Adrenal gland (tissue), 12 donors: ENCODE results near the gene KIT. TPM values are rescaled to one million over a fixed set of nuclear protein-coding genes. Genes with fewer than 3 reads are reported as not detected.

ENCODE experiments used
- DNase-seq, 7 donors: peaks; one replicate each; pipeline ENCODE4 v3.0.0-alpha.2; 2019 to 2020
- H3K27ac ChIP-seq, 5 donors: fragments of 200-600 bp; sonication (generic) in 4 of 5; 1 replicate in 3 of 5; 2 replicates in 2 of 5; pipeline versions ENCODE4 v1.5.1 to v1.8.0; 2016 to 2020; ENCODE audit warnings: mild to moderate bottlenecking in 1 of 5
- H3K27me3 ChIP-seq: fragments of 200-600 bp; 2 replicates; pipeline ENCODE4 v1.8.0; 2021
- H3K36me3 ChIP-seq, 2 donors: fragments of 200-600 bp; replicated peaks in 1 of 2; 1 replicate in 1 of 2; 2 replicates in 1 of 2; pipeline versions ENCODE4 v1.5.1 to v1.8.0; 2018 to 2022
- H3K4me1 ChIP-seq, 2 donors: fragments of 200-600 bp; replicated peaks in 1 of 2; 1 replicate in 1 of 2; 2 replicates in 1 of 2; pipeline versions ENCODE4 v1.5.1 to v1.8.0; 2018 to 2021
- H3K4me3 ChIP-seq, 4 donors: fragments of 200-600 bp; sonication (generic) in 3 of 4; one replicate each; pipeline ENCODE4 v1.5.1; 2016 to 2018
- H3K9me3 ChIP-seq, 3 donors: fragments of 200-600 bp; sonication (generic) in 1 of 3; replicated peaks in 1 of 3; 1 replicate in 2 of 3; 2 replicates in 1 of 3; pipeline versions ENCODE4 v1.5.1 to v1.8.0; 2016 to 2021
- POLR2A ChIP-seq, 2 donors: fragments of 450-650 bp; IDR thresholded peaks; one replicate each; pipeline ENCODE4 v1.6.1; 2017; ENCODE audit warnings: antibody characterized with exemption in 2 of 2, mild to moderate bottlenecking in 2 of 2, moderate library complexity in 1 of 2
- WGBS, 4 donors: extraction: QIAGEN DNeasy Blood & Tissue Kit in 2 of 4; methylation state at CpG; one replicate each; pipeline versions ENCODE4 v1.1.5 to v1.1.7; 2013 to 2017; 5-methylcytosine and 5-hydroxymethylcytosine counted together
- intact Hi-C, 2 donors: fragments of 100-400 bp; cut with DNase I; formaldehyde crosslinking; loops; one replicate each; pipeline versions ENCODE4 v1.14.1 to v1.15.0; 2022 to 2023
- polyA plus RNA-seq, 3 donors: library from polyadenylated mRNA; stranded (reverse); fragments of 200-250 nt in 2 of 3; fragments of 350-450 nt in 1 of 3; fragmentation: Illumina TruSeq in 1 of 3; extraction: RNeasy Lipid Tissue Mini Kit (QIAGEN cat#74804) in 1 of 3; gene quantifications; one replicate each; pipeline ENCODE4 v1.2.3, GENCODE V29; 2013 to 2014
- total RNA-seq, 9 donors: library from RNA; depleted of rRNA in 4 of 9; stranded (reverse); fragments of >200 nt in 4 of 9; fragments of 120-200 nt in 1 of 9; fragmentation: NEBNext Ultra II Directional in 1 of 9; extraction: Animal tissue kit (Norgen Biotek cat#: 25700) in 1 of 9; gene quantifications; one replicate each; pipeline versions ENCODE4 v1.1.0 to v1.2.4, GENCODE V29; 2013 to 2023
- TF ChIP-seq, protein P1 (sequence below), 6 experiments: fragments of 450-650 bp in 4 of 6; fragments of 200-600 bp in 2 of 6; sonication (generic) in 1 of 6; IDR thresholded peaks; 1 replicate in 5 of 6; 2 replicates in 1 of 6; pipeline versions ENCODE4 v1.5.1 to v1.8.0; 2016 to 2021; ENCODE audit warnings: antibody characterized with exemption in 6 of 6, mild to moderate bottlenecking in 2 of 6, moderate library complexity in 1 of 6
- donor health status: healthy with polysubstance abuse.
- donor health status: Bipolar disorder and iron deficiency.
- donor health status: DM: yes; HTN: yes; CAD: no.
- donor health status: DM: no; HTN: no; CAD: no.
- donor health status: DM: no; HTN: no; CAD: no.
- donor health status: DM: yes; HTN: yes; CAD: no.

KIT gene
- total and polyA plus RNA-seq, 12 donors: 0.40 to 5.3 (median 1.8) TPM

DNA sequence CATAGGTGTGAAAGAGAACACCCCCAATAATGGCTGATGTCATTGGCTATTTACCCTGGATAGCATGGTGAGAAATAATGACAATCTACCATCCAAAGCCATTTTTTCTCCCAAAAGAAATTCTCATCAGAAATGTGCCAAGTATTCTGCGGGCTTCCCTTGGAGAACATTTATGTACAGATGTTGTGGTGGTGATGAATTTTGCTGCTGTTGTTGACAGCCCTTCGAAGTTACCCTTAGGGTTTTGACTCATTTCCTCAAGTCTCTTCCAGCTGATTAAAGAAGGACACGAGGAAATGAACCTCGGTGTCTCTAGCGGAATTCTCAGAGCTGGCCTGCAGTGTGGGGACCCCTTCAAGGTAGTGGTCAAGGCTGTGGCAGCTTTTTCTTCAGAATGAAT is 3.4 kb downstream of the KIT start:
- intact Hi-C loops: no loop called here
- peaks cover 4% of the 10 kb centered on the region for H3K27me3 ChIP-seq
- no peak overlapping the region for H3K4me3 ChIP-seq
- TF ChIP-seq, protein P1, sequence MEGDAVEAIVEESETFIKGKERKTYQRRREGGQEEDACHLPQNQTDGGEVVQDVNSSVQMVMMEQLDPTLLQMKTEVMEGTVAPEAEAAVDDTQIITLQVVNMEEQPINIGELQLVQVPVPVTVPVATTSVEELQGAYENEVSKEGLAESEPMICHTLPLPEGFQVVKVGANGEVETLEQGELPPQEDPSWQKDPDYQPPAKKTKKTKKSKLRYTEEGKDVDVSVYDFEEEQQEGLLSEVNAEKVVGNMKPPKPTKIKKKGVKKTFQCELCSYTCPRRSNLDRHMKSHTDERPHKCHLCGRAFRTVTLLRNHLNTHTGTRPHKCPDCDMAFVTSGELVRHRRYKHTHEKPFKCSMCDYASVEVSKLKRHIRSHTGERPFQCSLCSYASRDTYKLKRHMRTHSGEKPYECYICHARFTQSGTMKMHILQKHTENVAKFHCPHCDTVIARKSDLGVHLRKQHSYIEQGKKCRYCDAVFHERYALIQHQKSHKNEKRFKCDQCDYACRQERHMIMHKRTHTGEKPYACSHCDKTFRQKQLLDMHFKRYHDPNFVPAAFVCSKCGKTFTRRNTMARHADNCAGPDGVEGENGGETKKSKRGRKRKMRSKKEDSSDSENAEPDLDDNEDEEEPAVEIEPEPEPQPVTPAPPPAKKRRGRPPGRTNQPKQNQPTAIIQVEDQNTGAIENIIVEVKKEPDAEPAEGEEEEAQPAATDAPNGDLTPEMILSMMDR (IDR thresholded peaks at IDR 0.05): no peak
- no peak for TF ChIP-seq POLR2A (IDR thresholded peaks at IDR 0.05)
- no peak overlapping the region for H3K27ac ChIP-seq
- no peaks in the 10 kb centered on the region for H3K9me3 ChIP-seq
- WGBS, 4 donors: 57 to 67% (median 61%) methylated on average over 4 to 5 of the region's 5 CpGs
- no peak for DNase-seq
- H3K36me3 ChIP-seq: no peaks in the 10 kb centered on the region
- peaks cover 10 to 29% of the 10 kb centered on the region in 2 donors for H3K4me1 ChIP-seq

GRCh38 chr4:54661686-54662085 is 3.9 kb downstream of the KIT start:
- TF ChIP-seq POLR2A (IDR thresholded peaks at IDR 0.05): no peak
- TF ChIP-seq, protein P1 (IDR thresholded peaks at IDR 0.05): no peak
- Histone ChIP-seq H3K27ac (no peak overlapping the region), H3K27me3 (peaks cover 4% of the 10 kb centered on the region), H3K36me3 (no peaks in the 10 kb centered on the region), H3K9me3 (no peaks in the 10 kb centered on the region), H3K4me1 (peaks cover 10 to 29% of the 10 kb centered on the region in 2 donors), H3K4me3 (no peak overlapping the region)
- DNase-seq: no peak
- 65 to 76% (median 72%) methylated on average over 4 of the region's 4 CpGs for WGBS, 4 donors
- intact Hi-C loops: no loop called here

DNA sequence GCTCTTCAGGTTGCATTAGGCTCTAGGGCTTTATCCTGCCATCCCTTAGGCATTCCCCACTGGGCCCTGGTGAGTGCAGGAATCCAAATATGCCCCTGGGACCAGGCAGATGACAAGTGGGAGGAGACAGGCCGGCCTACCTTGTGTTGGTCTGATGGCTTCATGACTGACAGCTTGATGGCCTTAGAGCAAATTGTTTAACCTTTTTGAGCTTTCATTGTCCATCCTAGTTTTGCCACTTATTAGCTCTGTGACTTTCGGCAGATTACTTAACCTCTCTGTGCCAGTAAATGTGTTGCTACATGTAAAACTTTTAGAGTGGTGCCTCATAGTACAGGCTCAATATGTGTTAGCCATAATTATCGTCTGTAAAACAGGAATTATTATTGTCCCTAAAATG is 4.4 kb downstream of the KIT start:
- no peak overlapping the region for H3K4me3 ChIP-seq
- no peak for DNase-seq
- no peak for TF ChIP-seq POLR2A (IDR thresholded peaks at IDR 0.05)
- TF ChIP-seq, protein P1 (IDR thresholded peaks at IDR 0.05): no peak
- peaks cover 10 to 28% of the 10 kb centered on the region in 2 donors for H3K4me1 ChIP-seq
- intact Hi-C loops: no loop called here
- peaks cover 4% of the 10 kb centered on the region for H3K27me3 ChIP-seq
- H3K27ac ChIP-seq: no peak overlapping the region
- H3K36me3 ChIP-seq: no peaks in the 10 kb centered on the region
- 89 to 93% (median 93%) methylated on average over 3 of the region's 3 CpGs for WGBS, 4 donors
- no peaks in the 10 kb centered on the region for H3K9me3 ChIP-seq

DNA sequence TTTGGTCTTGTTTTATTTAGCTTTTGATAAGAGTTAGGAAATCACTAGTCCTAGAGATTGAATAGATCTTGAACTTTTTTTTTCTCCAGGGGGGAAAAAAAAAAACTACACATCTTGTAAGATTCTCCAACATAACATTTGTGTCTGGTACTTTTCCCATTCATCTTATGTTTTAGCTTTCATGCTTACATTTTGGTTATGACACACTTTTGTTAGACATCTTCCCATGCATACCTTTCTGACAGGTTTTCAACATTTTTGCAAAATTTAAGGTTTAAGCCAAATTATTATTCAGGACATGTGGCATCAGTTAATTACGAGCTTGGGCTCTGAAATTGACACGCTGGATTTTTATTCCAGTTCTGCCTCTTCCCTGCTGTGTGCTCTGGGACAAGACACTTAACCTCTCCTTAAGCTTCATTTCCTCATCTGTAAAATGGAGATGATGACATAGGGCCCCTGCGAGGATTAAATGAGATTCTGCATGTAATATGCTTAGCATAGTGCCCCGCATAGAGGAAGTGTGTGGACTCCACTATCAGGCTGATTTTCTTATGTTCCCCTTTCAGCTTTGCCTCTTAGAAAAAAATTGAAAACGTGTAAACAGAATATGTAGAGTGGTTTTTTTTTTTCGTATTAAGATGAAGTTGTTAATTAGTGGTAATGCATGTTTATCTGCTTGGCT is 5.3 kb downstream of the KIT start:
- TF ChIP-seq, protein P1 (IDR thresholded peaks at IDR 0.05): no peak
- no peak for TF ChIP-seq POLR2A (IDR thresholded peaks at IDR 0.05)
- intact Hi-C loops: no loop called here
- no peak for DNase-seq
- H3K4me1 ChIP-seq: peaks cover 4 to 19% of the 10 kb centered on the region in 2 donors
- H3K27ac ChIP-seq: no peak overlapping the region
- H3K27me3 ChIP-seq: peaks cover 4% of the 10 kb centered on the region
- H3K4me3 ChIP-seq: no peak overlapping the region
- H3K9me3 ChIP-seq: no peaks in the 10 kb centered on the region
- no peaks in the 10 kb centered on the region for H3K36me3 ChIP-seq
- 58 to 78% (median 70%) methylated on average over 6 of the region's 6 CpGs for WGBS, 4 donors
